ENCODE measurements around the gene SLC30A10.
"Not testable (repeated sequence)": the region's sequence is repeated elsewhere in the genome, so short reads cannot be mapped to it uniquely, and the experiment has no call there.

The SLC30A10 gene

DNA sequence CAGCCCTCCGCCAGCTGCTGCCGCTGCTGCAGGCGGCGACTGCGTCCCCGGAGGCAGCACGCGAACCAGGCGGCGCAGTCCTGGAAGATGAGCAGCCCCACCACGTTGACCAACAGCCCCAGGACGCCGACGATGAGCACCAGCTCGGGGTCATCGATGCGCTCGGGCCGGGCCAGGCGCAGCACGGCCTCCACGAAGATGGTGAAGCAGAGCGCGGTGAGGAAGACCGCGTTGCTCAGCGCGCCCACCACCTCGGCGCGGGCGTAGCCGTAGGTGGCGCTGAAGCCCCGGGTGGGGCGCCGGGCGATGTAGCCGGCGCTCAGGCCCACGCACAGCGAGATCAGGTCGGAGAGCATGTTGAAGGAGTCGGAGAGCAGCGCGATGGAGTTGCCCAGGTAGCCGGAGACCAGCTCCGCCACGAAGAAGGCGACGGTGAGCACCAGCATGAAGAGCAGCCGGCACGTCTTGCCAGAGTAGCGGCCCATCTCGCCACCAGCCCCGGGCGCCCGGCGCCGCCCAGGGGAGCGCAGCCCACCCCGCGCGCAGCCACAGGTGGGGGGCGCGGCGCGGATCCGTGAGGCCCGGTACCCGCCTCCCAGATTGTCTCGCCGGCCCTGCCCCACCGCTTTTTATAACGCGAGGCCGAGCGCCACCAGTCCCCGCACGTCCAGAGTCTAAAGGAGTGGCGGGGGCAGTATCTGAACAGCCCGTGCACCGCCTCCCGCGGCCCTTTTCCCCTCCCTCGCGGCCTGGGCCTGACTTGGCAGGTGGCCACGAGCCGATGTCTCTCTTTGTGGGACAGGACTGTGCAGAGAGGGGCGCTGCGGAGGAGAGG is at the start of gene SLC30A10:
Gene SLC30A10 (minus strand): TSS at position 602 of the 835 bp plus-strand sequence. CDS start 117 bp downstream, at position 485.
- FAIRE-seq: no peak

DNA sequence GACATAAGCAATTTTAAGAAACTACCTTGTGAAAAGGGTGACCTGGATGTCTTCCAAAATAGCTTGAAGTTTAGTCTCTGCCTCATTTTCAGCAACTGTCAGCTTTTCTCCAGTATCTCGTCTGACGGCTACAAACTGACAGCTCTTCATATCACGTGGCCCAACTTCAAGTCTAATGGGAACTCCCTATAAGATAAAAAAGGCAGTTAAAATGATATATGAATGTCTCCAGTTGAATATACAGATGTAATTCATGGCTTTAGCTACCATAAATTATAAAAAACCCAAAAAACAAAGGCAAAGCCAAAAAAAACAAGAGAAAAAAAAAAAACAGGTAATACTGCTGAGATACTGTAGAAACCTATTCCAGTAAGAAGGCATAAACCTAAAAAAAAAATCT is 44.9 kb upstream of the SLC30A10 start:
- FAIRE-seq: no peak

GRCh38 chr1:219967361-219967760 is 39.0 kb upstream of the SLC30A10 start:
- FAIRE-seq: no peak

DNA sequence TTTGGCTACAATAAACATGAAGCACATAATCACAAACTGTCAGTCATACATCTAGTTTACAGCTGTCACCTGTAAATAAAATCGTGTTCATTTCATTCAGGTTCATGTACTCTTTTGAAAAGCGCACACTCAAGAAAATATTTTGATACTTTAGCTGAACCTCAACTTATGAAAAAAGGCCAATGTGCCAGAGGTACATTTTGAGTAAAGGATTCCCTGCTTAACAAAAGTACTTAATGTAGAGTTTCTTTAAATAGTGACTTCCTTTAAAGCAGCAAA is 37.7 kb upstream of the SLC30A10 start:
- no peak for FAIRE-seq

- no peak for FAIRE-seq
Observed at GRCh38 chr1:219965285-219966070, 37.1 kb upstream of the SLC30A10 start.

GRCh38 chr1:219963432-219963831 is 35.1 kb upstream of the SLC30A10 start:
- FAIRE-seq: no peak

DNA sequence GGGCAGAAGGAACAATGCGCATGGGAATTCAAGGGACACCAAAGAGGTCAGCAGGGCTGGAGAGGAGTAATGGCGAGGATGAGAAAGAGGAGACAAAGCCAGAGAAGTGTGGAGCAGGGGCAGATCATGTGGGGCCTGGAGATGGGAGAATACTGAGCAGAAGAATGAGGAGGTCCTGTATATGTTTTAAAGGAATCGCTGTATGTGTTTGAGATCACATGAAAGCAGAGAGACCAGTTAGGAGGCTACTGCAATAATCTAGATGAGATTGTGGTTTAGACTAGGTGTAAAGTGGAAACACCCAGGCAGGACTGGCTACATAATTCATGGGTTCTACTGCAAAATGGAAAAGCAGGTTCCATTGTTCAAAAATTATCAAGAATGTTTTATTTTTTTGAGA is 33.3 kb upstream of the SLC30A10 start:
- no peak for FAIRE-seq

GRCh38 chr1:219959540-219960203 is 31.3 kb upstream of the SLC30A10 start:
- no peak for FAIRE-seq

DNA sequence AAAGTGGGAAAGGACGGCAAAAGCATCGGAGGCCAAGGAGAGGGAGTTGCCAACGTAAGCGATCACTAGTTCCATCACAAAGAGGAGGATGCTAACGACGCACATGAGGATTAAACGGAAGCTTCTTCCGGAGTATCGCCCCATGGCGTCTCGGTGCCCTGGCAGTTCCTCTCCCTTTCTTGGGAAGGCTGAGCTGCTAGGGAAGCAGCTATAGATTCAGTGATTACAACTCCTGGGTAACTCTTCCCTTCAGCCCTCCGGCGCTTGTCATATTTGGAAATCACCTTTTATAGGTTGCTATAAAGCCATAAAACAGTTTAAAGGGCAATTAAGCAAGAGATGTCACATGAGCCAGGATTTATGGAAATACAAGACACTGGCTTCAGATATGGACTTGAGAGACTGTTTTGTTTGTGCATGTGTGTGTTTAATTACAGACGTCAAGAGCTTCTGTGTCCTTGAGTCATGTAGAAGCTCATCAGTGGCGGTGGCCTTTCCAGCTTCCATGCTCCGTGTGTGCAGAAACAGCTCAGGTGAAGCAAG is 30.6 kb upstream of the SLC30A10 start:
- FAIRE-seq: no peak

DNA sequence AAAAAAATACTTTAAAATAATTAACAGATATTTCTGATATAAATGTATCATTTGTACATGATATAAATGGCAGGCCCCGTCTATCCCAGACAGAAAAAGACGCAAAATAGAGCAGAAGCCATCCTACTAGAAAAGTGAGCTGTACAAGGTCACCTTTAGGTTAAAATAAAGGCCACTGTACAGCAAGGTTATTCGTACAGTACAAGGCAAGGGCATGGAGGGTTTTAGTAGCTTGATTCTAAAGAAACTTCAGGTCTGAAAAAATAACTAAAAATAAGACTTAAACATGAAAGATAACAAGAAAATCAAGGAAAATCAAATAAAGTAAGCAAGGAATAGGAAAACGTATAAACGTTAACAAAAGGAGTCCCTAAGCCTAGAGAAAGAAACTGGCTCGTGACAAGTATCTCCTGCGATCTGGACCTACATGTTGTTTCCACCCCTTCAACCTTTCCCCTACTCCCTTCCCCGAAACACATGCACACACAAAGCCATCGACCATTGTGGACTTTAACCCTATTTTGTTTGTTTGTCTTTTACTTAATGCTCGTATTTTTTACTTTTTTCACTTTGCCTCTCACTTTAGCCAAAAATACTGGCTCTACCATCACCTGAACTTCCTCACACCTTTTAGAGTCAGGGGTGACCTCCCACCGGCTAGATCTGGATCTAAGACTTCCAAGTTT is 26.5 kb upstream of the SLC30A10 start:
- peak; percentile 28 for FAIRE-seq

GRCh38 chr1:219954052-219954451 is 25.7 kb upstream of the SLC30A10 start:
- FAIRE-seq: no peak

- FAIRE-seq: no peak
Observed at GRCh38 chr1:219952361-219952760, 24.0 kb upstream of the SLC30A10 start.

DNA sequence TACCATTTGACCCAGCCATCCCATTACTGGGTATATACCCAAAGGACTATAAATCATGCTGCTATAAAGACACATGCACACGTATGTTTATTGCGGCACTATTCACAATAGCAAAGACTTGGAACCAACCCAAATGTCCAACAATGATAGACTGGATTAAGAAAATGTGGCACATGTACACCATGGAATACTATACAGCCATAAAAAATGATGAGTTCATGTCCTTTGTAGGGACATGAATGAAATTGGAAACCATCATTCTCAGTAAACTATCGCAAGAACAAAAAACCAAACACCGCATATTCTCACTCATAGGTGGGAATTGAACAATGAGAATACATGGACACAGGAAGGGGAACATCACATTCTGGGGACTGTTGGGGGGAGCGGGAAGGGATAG is 20.9 kb upstream of the SLC30A10 start:
- not testable (repeated sequence) for FAIRE-seq

- not testable (repeated sequence) for FAIRE-seq
Observed at GRCh38 chr1:219948766-219949165, 20.4 kb upstream of the SLC30A10 start.

DNA sequence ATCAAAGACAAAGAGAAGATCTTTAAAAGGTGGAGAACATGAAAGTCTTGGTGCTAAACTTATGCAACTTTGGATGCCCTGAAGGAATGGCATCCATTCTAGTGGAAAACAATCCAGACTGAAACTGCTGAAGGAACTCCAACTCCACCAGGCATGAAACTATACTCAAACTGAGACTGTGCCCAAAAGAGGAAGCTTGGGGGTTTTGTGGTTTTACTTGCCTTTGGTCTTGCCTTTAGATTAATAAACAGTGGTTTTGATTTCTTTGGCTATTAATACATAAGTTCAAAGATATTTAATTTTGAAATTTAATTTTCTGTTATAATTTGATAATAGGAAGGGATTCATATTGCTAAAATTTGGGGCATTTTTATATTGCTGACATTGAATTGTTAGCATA is 17.4 kb upstream of the SLC30A10 start:
- FAIRE-seq: no peak

DNA sequence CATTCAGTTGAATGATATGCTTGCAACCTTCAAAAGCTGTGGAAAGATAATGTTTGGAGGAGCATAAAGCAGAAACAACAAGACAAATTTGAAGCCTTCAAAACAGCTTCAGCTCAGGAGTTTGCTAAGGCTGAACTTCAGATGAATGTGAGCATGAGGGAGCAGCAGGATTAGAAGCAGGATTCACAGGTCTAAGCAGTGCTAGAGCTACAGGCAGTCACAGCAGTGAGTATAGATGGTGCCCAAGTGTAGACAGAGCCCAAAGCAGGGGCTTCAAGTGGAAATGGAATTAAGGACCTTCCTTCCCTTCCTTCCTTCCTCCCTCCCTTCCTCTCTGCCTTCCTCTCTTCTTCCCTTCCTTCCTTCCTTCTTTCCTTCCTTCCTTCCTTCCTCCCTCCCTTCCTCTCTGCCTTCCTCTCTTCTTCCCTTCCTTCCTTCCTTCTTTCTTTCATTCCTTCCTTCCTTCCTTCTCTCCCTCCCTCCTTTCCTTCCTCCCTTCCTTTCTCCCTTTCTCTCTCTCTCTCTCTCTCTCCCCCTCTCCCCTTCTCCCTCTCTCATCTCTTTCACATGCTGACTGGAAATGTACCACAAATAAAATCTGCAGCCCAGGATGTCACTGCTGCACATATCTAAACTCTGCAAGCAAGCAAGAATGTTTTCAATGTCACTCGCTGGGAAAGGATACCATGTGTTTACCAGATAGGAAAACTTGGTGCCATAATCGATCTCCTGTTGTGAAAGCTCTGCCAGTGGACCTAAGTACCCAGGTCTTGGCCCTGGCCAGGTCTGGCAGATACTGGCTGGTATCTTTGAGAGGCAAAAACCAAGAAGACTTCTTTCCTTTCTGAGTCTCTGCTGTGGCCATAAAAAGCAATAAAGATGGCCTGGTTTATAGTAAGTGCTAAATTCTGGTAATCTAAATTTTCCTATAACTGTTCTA is 13.1 kb upstream of the SLC30A10 start:
- no peak for FAIRE-seq

DNA sequence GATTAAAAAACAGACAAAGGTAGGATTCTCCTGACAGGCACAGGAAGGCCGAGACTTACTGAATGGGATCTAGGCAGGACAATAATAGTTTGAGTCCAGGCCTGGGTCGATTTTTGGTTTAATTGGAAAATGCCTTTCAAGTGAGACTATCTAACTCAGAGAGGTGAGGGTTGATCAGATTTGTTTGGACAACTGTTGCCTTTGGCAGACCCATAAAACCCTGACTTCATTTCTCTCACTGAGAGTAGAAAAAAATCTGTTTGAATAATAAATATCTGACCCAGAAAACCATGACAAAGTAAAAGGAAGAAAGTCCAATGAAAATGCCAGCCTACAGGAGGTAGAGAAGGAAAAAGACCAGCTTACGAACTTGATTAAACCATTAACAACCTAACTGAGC is 12.3 kb upstream of the SLC30A10 start:
- peak; percentile 95 for FAIRE-seq

- peak; percentile 94 for FAIRE-seq
Observed at GRCh38 chr1:219938706-219939105, 10.3 kb upstream of the SLC30A10 start.

DNA sequence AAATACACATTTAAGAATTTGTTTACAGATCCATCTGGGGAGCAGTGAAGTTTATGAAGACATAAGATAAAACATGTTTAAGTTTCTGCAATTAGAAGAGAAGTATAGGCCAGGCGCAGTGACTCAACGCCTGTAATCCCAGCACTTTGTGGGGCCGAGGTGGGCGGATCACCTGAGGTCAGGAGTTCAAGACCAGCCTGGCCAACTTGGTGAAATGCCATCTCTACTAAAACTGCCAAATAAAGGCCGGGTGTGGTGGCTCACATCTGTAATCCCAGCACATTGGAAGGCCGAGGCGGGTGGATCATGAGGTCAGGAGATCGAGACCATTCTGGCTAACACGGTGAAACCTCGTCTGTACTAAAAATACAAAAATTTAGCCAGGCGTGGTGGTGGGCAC is 5.4 kb upstream of the SLC30A10 start:
- not testable (repeated sequence) for FAIRE-seq

DNA sequence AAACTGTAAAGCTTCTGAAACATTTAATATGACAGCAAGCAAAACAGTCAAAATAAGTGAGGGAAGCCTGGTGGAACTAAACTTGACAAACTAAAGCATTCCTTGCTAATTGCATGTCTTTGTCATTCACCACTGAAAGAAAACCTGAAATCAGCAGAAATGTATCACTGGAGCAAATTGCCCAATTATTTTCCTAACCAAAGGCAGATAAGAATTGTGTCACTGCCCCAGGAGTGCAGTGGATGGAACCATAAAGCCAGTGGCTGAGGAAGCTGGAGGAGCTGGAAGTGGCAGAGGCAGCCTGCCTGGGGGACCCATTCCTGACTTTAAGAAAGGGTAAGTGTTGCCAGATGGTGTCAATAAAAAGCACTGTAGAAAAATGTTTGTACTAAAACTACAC is 2.7 kb upstream of the SLC30A10 start:
- FAIRE-seq: no peak

GRCh38 chr1:219928791-219929118 is 398 bp upstream of the SLC30A10 start:
- FAIRE-seq: no peak
